SHP77 (cell line): ENCODE results near the gene UNKL.
A peak's percentile ranks its signal among the peaks of the same experiment; 100 is the strongest.

Experiments used
- DNase-seq, 2 experiments: peaks; one replicate each; lab custom pipeline; 2025; lab: John Stamatoyannopoulos, UW

UNKL gene

GRCh38 chr16:1351215-1351581, 63.3 kb downstream of the UNKL start:
- no peak for DNase-seq

DNA sequence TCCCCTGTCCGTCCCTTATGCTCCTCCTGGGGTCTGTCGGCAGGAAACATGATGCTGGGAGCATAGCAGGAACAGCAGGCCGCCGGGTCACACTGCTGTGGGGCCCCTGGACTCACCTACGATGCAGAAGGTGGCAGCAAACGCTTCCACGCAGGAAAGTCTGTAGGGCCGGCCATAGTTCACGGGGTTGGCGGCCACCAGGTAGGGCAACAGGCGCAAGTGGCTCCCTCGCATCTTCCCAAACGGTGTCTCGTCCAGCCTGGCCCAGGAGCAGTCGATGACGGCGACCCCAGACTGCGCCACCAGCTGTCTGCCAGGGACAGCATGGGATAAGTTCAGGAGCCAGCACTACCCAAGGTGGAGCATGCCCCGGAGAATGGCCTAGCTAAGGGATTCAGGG, 63.8 kb downstream of the UNKL start:
- DNase-seq: no peak

- no peak for DNase-seq
Observed at GRCh38 chr16:1349951-1350350, 64.6 kb downstream of the UNKL start.

GRCh38 chr16:1349351-1349750, 65.2 kb downstream of the UNKL start:
- no peak for DNase-seq

DNA sequence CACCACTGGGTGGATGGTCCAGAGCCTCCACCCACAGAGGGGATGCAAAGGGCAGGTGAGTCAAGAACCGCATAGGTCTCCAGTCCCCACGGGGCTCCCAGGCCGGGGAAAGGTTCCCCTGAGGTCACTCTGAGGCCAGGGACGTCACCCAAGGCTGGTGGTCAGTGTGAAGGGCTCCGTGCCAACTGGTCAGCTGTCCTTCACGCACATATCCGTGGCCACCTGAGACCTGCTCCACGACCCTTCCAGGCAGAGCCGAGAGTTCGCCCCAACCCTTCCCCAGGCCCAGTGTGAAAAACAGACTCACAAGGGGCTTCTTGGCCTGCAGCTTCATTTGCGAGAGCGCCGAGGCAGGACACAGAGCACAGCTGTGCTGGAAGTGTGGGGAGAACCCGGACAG, 65.6 kb downstream of the UNKL start:
- DNase-seq: no peak

DNA sequence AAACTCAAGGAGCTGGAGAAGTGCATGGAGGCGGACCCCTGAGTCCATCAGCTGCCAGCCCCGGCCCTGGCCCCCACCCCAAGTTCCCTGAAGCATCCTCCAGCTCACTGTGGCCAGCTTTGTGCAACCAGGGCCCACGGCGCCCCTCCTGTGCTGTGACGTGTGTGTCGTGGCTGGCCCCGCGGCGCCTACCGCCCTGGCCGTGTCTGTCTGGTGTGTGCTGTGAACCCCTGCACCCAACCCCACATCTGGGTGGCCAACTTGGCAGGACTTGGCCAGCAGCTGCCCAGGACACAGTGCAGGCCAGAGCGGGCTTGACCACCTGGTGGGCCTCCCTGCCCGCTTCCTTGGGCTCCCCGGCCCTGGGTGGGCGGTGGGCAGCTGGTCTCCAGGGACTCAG, 66.1 kb downstream of the UNKL start:
- DNase-seq: no peak

- DNase-seq: no peak
Observed at GRCh38 chr16:1347962-1348361, 66.5 kb downstream of the UNKL start.

DNA sequence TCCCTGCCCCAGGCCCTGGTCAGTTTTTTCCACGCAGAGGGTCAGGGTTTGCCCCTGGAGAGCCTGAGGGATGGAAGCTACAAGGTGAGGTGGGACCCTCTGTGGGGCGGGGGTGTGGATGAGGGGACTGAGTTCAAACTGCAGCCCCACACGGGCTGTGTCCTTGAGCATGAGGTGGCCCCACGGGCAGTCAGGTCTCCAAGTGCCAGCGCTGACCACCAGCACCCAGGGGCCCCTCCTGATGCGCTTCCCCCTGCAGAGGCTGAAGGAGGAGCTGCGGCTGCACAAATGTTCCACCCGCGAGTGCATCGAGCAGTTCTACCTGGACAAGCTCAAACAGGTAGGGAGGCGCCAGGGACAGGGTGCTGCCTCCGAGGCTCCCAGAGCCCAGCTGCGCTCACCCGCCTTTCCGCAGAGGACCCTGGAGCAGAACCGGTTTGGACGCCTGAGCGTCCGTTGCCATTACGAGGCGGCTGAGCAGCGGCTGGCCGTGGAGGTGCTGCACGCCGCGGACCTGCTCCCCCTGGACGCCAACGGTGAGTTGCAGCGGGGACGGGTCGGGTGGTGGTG, 67.1 kb downstream of the UNKL start:
- no peak for DNase-seq

DNA sequence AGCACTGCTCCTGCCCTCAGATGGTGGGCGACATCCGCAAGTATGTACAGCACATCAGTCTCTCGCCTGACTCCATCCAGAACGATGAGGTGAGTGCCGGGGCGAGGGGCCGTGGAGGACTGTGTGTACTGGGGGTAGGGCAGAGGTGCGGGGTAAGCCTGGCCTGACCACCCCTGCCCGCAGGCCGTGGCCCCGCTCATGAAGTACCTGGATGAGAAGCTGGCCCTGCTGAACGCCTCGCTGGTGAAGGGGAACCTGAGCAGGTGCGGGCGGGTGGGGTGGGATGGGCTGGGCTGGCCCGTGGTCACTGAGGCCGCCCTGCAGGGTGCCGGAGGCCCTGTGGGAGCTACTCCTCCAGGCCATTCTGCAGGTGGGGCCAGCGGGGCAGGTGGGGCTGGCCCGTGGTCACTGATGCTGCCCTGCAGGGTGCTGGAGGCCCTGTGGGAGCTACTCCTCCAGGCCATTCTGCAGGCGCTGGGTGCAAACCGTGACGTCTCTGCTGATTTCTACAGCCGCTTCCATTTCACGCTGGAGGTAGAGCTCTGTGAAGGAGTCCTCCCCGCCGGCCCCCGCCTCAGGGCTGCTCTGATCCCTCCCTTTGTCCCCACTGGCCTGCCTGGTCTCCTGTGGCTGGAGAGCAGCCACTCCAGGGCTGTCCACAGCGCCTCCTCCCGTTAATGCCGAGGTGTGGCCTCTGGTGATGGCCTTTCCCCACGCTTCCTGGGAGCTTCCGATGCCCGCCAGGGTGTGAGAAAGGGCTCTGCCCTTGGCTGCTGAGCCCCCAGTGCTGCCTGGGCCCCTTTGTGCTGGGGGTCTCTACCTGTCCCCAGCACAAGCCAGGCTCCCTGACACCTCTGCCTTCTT, 67.8 kb downstream of the UNKL start:
- no peak for DNase-seq

GRCh38 chr16:1345651-1346421, 68.7 kb downstream of the UNKL start:
- no peak for DNase-seq

DNA sequence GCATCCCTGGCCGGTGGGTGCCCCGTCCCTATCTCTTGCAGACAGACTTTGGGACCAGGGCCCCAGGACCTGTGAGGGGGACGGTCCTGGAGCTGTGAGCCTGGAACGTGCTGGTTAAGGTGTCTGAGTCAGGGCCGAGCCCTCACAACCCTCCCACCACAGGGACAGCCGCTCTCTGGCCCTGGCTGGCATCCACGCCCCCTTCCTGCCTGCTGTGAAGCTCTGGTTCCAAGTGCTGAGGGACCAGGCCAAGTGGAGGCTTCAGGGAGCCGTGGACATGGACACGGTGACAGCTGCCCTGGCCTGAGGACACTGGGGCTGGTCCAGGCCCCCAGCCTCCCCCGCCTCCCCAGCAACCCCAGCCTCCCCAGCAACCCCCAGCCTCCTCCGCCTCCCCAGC, 69.4 kb downstream of the UNKL start:
- DNase-seq: no peak

GRCh38 chr16:1344499-1344898, 70.0 kb downstream of the UNKL start:
- DNase-seq: no peak

DNA sequence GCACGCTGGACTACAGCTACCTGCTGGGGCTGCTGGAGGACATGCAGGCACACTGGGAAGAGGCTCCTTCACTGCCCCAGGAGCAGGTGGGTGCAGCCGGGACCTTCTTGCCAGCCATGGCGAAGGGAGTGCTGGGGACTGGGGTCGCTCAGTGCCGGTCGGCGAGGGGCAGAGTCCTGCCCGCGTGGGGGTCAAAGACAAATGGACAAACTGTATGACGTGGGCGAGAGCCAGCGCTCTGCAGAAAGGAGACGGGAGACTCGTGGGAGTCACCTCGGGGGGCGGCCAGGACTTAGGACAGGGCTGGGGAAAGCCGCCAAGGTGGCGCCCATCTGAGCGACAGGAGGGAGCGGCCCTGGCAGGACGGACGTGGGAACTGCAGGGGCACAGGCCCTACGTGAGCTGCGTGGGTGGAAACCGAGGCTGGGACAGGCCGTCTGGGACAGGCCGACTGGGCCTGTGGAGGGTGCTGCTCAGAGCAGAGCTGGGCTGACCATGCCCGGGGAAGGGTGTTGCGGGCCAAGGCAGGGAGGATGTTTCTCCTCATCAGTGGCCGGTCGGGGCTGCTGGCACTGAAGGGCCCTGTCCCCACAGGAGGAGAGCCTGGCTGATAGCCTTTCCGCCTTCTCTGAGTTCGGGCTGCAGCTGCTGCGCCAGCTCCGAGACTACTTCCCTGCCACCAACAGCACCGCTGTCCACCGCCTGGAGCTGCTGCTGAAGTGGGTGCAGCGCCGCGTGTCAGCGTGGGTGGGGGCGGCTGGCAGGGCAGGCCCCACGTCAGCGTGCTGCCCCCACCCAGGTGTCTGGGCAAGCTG, 70.9 kb downstream of the UNKL start:
- peak in 1 of 2 experiments; percentile 13 for DNase-seq

DNA sequence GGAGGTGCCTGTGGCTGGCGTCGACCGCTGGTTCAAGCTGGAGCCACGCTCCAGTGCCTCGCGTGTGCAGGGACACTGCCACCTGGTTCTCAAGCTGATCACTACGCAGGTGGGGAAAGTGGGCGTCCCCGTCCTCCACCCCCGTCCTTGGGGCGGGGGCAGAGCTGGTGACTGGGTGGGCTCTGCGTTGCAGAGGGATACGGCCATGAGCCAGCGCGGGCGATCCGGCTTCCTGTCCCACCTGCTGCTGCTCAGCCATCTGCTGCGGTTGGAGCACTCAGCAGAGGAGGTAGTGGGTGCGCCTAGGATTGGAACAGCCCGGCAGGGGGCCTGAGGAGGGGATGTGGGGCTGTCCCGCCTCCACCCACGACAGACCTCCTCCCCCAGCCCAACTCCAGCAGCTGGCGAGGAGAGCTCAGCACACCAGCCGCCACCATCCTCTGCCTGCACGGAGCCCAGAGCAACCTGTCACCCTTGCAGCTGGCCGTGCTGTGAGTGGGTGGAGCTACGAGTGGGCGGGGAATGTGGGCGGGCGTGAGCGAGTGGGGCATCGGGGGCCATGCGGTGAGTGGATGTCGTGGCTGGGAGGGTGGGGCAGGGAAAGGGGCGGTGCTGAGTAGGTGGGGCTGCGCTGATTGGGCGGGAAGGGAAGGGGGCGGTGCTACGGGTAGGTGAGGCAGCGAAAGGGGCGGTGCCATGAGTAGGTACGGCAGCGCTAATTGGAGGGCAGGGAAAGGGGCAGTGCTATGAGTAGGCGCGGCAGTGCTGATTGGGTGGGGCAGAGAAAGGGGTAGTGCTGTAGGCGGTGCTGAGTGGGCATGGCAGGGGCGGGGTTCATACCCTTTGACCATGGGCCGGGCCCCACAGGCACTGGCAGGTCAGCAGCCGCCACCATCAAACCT, 71.7 kb downstream of the UNKL start:
- peak; percentile 96 to 97 for DNase-seq

DNA sequence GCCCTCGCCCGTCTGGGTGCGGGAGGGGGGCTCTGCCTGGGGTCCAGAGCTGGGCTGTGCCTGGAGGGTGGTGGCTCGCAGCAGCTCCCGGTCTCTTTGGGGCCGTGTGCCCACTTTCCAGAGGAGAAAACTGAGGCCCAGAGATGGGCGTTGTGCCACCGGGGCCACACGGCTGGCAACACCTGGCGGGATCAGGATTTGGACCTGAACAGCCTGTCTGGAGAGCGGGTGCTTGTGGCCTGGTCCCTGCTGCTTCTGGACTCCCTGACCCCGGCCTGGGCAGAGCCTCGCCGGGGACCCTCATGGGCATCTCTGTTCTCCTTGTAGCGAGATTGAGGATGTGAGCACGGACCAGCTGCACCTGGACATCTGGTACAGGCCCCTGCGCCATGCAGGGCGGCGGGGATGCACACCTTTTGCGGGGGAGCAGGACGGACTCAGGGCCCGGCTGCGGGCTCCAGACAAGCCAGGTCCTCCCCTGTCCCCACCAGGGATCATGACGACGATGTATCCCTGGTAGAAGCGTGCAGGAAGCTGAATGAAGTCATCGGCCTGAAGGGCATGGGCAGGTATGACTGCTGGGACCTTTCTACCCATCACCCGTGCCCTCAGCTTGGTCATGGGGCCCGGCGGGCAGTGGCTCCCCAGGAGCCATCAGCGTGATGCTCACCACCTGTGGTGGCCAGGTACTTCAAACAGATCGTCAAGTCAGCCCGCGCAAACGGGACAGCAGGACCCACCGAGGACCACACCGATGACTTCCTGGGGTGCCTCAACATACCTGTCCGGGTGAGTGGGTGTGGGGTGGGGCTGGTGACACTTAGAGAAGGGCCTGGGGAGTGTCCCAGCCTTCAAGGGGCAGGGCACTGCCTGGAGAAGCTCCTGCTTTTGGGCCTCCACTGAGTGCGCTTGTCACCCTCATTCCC, 72.7 kb downstream of the UNKL start:
- DNase-seq: no peak

DNA sequence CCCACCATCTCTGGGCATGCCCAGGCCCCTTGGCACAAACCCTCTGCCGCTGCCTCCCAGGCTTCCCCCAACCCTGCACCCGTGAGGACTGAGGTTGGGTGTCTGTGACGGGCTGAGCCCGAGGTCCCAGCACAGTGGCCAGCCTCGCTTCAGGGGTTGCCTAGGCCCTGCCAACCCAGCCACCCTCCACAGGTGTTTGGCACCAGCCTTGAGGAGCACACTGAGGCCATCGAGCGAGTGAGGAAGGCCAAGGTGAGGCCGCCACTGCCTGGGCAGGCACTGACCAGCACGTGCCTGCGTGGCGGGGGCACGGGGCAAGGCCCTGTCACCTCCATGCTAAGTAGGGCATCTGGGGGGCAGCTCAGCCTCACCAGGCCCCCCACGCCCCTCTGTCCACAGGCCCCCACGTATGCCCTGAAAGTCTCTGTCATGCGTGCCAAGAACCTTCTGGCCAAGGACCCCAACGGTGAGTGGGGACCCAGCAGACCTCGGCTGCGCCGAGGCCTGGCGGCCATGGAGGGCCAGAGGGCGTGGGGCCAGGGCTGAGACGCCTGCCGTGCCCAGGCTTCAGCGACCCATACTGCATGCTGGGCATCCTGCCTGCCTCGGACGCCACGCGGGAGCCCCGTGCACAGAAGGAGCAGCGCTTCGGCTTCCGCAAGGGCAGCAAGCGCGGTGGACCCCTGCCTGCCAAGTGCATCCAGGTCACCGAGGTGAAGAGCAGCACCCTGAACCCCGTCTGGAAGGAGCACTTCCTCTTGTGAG, 73.6 kb downstream of the UNKL start:
- no peak for DNase-seq

- no peak for DNase-seq
Observed at GRCh38 chr16:1338855-1339675, 75.4 kb downstream of the UNKL start.

DNA sequence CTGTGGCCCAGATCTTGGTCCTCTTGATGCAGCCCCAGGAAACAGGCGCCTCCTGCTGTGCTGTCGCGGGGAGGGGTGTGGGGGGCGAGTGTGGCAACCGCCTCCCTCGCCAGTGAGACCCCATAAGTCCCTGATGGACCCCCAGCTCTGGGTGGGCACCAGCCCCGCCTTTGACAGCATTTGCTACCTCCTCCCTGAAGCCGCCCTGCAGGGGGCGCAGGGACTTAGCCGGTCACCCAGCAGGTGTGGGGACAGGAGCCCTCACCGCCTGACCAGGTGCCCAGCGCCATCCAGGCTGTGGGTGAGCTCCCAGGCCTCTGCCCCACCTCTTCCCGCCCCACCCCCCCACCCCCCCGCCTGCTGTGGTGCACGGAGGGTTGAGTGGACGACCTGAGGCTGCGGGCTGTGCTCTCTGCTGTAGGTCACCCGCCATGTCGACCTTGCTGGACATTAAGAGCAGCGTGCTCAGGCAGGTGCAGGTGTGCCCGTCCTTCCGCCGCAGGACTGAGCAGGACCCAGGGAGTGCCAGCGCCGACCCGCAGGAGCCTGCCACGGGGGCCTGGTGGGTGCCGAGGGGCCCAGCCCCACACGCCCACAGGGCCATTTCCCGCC, 76.3 kb downstream of the UNKL start:
- DNase-seq: peak in 1 of 2 experiments; percentile 49
